PC-9 (cell line): ENCODE data around the gene FOXP1. TPM values are rescaled to one million over a fixed set of nuclear protein-coding genes. Genes with fewer than 3 reads are reported as not detected.

Source experiments
- BruUV-seq: library from RNA; stranded (reverse); fragments of 400-500 nt; replicated peaks from 2 replicates; lab custom pipeline; 2021; lab: Mats Ljungman, UMichigan
- CTCF ChIA-PET: fragments of 300-600 bp; sonication (Branson Sonifier 250); formaldehyde crosslinking; loops from one replicate; lab custom pipeline; 2022; ENCODE audit warnings: antibody characterized with exemption; lab: Charles Lee
- POLR2A ChIA-PET: fragments of 300-600 bp; sonication (Branson Sonifier 250); formaldehyde crosslinking; loops from one replicate; lab custom pipeline; 2022; ENCODE audit warnings: antibody characterized with exemption; ENCODE audit not compliant: unreplicated experiment; lab: Charles Lee
- DNase-seq, 2 experiments: peaks; one replicate each; pipeline versions ENCODE4 v3.0.0 to v3.0.0-alpha.2; 2015 to 2022; ENCODE audit warnings: mixed read lengths in 1 of 2
- H2AFZ ChIP-seq: fragments of 200-600 bp; sonication (generic); 2 replicates; pipeline ENCODE4 v1.8.1; 2017; ENCODE audit warnings: antibody characterized with exemption
- H3F3A ChIP-seq: fragments of 200-600 bp; sonication (generic); 2 replicates; pipeline ENCODE4 v1.8.1; 2017; ENCODE audit warnings: antibody characterized with exemption, mild to moderate bottlenecking, low read depth; ENCODE audit not compliant: insufficient read depth
- H3K27ac ChIP-seq: fragments of 200-600 bp; sonication (generic); 2 replicates; pipeline ENCODE4 v1.6.1; 2016; ENCODE audit warnings: mixed run types
- H3K27me3 ChIP-seq: fragments of 200-600 bp; sonication (generic); 2 replicates; pipeline ENCODE4 v1.6.1; 2016; ENCODE audit warnings: low read depth, mixed run types; ENCODE audit not compliant: insufficient read depth
- H3K36me3 ChIP-seq: fragments of 200-600 bp; sonication (generic); 2 replicates; pipeline ENCODE4 v1.6.1; 2016; ENCODE audit warnings: low read depth, mixed run types
- H3K4me1 ChIP-seq: fragments of 200-600 bp; sonication (generic); replicated peaks from 2 replicates; pipeline ENCODE4 v1.6.1; 2016; ENCODE audit warnings: mixed run types; ENCODE audit not compliant: insufficient read depth
- H3K4me2 ChIP-seq: fragments of 200-600 bp; sonication (generic); 2 replicates; pipeline ENCODE4 v1.6.1; 2017; ENCODE audit warnings: mixed run types
- H3K4me3 ChIP-seq: fragments of 200-600 bp; sonication (generic); 2 replicates; pipeline ENCODE4 v1.6.1; 2016; ENCODE audit warnings: mixed run types
- H3K79me2 ChIP-seq: fragments of 200-600 bp; sonication (generic); 2 replicates; pipeline ENCODE4 v1.6.1; 2017; ENCODE audit warnings: low read depth, mixed run types
- H3K9me2 ChIP-seq: fragments of 200-600 bp; sonication (generic); 2 replicates; pipeline ENCODE4 v1.8.1; 2017; ENCODE audit warnings: mild to moderate bottlenecking; ENCODE audit not compliant: insufficient read depth
- H3K9me3 ChIP-seq: fragments of 200-600 bp; sonication (generic); 2 replicates; pipeline ENCODE4 v1.8.1; 2016; ENCODE audit warnings: low read depth; ENCODE audit not compliant: insufficient read depth
- H4K20me1 ChIP-seq: fragments of 200-600 bp; sonication (generic); 2 replicates; pipeline ENCODE4 v1.8.1; 2017; ENCODE audit not compliant: insufficient read depth
- EZH2 ChIP-seq: fragments of 200-600 bp; sonication (generic); IDR thresholded peaks from 2 replicates; pipeline ENCODE4 v1.8.0; 2017; ENCODE audit warnings: antibody characterized with exemption, low read depth
- intact Hi-C: fragments of 100-400 bp; cut with micrococcal nuclease; formaldehyde crosslinking; loops from one replicate; pipeline ENCODE4 v1.10.0; 2022; ENCODE audit not compliant: unreplicated experiment
- total RNA-seq: library from RNA; stranded (reverse); gene quantifications from 2 replicates; pipeline ENCODE4 v1.2.3, GENCODE V29; 2021
- TF ChIP-seq, protein P1 (sequence below): fragments of 200-600 bp; sonication (generic); conservative IDR thresholded peaks from 2 replicates; pipeline ENCODE4 v1.6.1; 2017; ENCODE audit warnings: mixed run types, antibody characterized with exemption, mild to moderate bottlenecking, moderate library complexity

FOXP1 gene
- total RNA-seq, 1 experiment from 2014 or later, result 33.3 TPM

DNA sequence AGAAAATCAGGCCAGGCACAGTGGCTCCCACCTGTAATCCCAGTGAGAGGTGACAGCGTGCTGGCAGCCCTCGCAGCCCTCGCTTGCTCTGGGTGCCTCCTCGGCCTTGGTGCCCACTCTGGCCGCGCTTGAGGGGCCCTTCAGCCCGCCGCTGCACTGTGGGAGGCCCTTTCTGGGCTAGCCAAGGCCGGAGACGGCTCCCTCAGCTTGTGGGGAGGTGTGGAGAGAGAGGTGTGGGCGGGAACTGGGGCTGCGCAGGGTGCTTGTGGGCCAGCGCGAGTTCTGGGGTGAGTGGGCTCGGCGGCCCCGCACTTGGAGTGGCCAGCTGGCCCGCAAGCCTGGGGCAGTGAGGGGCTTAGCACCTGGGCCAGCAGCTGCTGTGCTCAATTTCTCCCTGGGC lies 252.6 kb downstream of the FOXP1 start:
- no peaks in the 10 kb centered on the region for H3K4me1 ChIP-seq
- ChIA-PET POLR2A (no interaction called here), CTCF (no interaction called here)
- DNase-seq, result no peak
- H3F3A ChIP-seq, result no peaks in the 10 kb centered on the region
- H3K4me2 ChIP-seq, result no peak overlapping the region
- no peaks in the 10 kb centered on the region for H3K27me3 ChIP-seq
- no peak overlapping the region for H2AFZ ChIP-seq
- intact Hi-C loops, result no loop called here
- TF ChIP-seq, protein P1, sequence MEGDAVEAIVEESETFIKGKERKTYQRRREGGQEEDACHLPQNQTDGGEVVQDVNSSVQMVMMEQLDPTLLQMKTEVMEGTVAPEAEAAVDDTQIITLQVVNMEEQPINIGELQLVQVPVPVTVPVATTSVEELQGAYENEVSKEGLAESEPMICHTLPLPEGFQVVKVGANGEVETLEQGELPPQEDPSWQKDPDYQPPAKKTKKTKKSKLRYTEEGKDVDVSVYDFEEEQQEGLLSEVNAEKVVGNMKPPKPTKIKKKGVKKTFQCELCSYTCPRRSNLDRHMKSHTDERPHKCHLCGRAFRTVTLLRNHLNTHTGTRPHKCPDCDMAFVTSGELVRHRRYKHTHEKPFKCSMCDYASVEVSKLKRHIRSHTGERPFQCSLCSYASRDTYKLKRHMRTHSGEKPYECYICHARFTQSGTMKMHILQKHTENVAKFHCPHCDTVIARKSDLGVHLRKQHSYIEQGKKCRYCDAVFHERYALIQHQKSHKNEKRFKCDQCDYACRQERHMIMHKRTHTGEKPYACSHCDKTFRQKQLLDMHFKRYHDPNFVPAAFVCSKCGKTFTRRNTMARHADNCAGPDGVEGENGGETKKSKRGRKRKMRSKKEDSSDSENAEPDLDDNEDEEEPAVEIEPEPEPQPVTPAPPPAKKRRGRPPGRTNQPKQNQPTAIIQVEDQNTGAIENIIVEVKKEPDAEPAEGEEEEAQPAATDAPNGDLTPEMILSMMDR, result no peak
- no peak for TF ChIP-seq EZH2
- H3K79me2 ChIP-seq, result no peaks in the 10 kb centered on the region
- no TSS peak for BruUV-seq
- H3K27ac ChIP-seq, result no peak overlapping the region
- H4K20me1 ChIP-seq, result 0 out of 2 replicates have a peak, but pooled peaks cover 3% of the 10 kb centered on the region
- H3K36me3 ChIP-seq, result no peaks in the 10 kb centered on the region
- no peak overlapping the region for H3K4me3 ChIP-seq
- H3K9me2 ChIP-seq, result no peaks in the 10 kb centered on the region
- H3K9me3 ChIP-seq, result no peaks in the 10 kb centered on the region

DNA sequence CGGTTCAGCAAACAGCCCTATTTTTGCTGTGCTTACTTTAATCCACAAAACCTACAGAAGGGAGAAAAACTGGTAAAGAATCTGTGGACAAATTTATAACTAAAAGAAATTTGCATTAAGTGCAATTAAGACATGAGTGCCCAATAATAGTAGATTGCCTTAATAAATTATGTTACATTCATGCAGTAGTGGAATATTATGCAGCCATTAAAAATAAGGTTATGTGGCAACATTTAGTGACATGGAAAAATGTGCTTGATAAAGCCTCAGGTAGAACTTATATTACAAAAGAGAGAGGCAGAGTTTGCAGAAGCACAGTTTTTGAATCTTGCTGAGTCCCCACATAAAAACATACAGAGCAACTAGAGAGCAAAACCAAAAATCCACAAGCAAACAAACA lies 253.0 kb downstream of the FOXP1 start:
- 0 out of 2 replicates have a peak, but pooled peaks cover 3% of the 10 kb centered on the region for H4K20me1 ChIP-seq
- no peak for DNase-seq
- intact Hi-C loops, result no loop called here
- H3K27me3 ChIP-seq, result no peaks in the 10 kb centered on the region
- H3K9me3 ChIP-seq, result no peaks in the 10 kb centered on the region
- ChIA-PET CTCF (no interaction called here), POLR2A (no interaction called here)
- no peaks in the 10 kb centered on the region for H3K4me1 ChIP-seq
- H3K79me2 ChIP-seq, result no peaks in the 10 kb centered on the region
- no peak overlapping the region for H3K4me3 ChIP-seq
- no peak for TF ChIP-seq EZH2
- TF ChIP-seq, protein P1, result no peak
- no TSS peak for BruUV-seq
- H3K4me2 ChIP-seq, result no peak overlapping the region
- H2AFZ ChIP-seq, result no peak overlapping the region
- no peak overlapping the region for H3K27ac ChIP-seq
- H3K9me2 ChIP-seq, result no peaks in the 10 kb centered on the region
- H3F3A ChIP-seq, result no peaks in the 10 kb centered on the region
- H3K36me3 ChIP-seq, result no peaks in the 10 kb centered on the region

DNA sequence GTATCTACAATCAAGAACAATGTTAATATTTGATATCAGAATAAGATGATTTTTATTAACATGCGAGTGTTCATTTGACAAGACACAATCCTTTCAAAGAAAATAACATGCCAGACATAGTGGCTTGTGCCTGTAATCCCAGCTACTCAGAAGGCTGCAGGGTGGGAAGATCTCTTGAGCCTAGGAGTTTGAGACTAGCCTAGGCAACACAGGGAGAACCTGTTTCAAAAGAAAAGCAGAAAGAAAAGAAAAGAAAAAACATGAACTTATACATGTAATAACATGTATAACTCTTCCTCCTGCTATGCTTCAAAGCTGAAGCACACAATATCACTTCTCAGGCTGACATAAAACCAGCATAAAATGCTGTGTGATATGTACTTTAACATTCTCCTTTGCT lies 253.7 kb downstream of the FOXP1 start:
- no peaks in the 10 kb centered on the region for H3K9me3 ChIP-seq
- DNase-seq, result no peak
- no peak overlapping the region for H3K27ac ChIP-seq
- no peaks in the 10 kb centered on the region for H3F3A ChIP-seq
- ChIA-PET POLR2A (no interaction called here), CTCF (no interaction called here)
- intact Hi-C loops, result no loop called here
- BruUV-seq, result no TSS peak
- no peaks in the 10 kb centered on the region for H3K36me3 ChIP-seq
- no peaks in the 10 kb centered on the region for H3K27me3 ChIP-seq
- H4K20me1 ChIP-seq, result 0 out of 2 replicates have a peak, but pooled peaks cover 3% of the 10 kb centered on the region
- H3K9me2 ChIP-seq, result no peaks in the 10 kb centered on the region
- H3K79me2 ChIP-seq, result no peaks in the 10 kb centered on the region
- no peak overlapping the region for H3K4me3 ChIP-seq
- no peak overlapping the region for H3K4me2 ChIP-seq
- no peaks in the 10 kb centered on the region for H3K4me1 ChIP-seq
- H2AFZ ChIP-seq, result no peak overlapping the region
- TF ChIP-seq, protein P1, result no peak
- TF ChIP-seq EZH2, result no peak
